ENCODE data around the gene FAM53A. TPM values are rescaled to one million over a fixed set of nuclear protein-coding genes. Genes with fewer than 3 reads are reported as not detected.
A peak's percentile ranks its signal among the peaks of the same experiment; 100 is the strongest.

FAM53A gene
- total RNA-seq, 1 experiment from 2014 or later, result 1.5 TPM

DNA sequence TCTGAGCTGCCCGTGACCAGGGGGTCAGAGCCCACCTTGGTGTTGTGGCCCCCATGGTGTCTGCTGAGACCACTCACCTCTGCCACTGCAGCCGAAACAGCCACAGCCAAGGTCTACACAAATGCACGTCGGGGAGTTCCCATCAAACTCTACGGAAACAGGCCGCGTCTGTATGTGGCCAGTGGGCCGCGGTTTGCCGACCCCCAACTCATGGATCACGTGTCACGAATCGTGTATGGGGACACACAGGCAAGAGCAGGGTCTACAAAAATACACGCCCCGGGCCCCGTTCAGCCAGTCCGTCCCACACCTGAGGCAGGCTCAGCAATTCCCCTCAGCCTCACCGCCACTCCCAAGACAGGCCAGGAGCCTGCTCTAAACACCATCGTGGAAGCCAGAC lies 53.8 kb downstream of the FAM53A start:
- H3K4me2 ChIP-seq (ENCODE audit: low read depth, low read length, poor library complexity, severe bottlenecking), result no peak overlapping the region
- no peak overlapping the region for H3K27ac ChIP-seq (ENCODE audit: low read length)
- no peaks in the 10 kb centered on the region for H4K20me1 ChIP-seq (ENCODE audit: insufficient read depth, low read depth, low read length)
- H3K9me2 ChIP-seq (replicated peaks; ENCODE audit: insufficient read depth, low read length), result no peaks in the 10 kb centered on the region
- peaks cover 18% of the 10 kb centered on the region; the same call in 1 of the 2 replicates for H3K9me3 ChIP-seq (ENCODE audit: low read length)
- H3K4me3 ChIP-seq (ENCODE audit: low read length), result no peak overlapping the region
- no peak overlapping the region for H3K9ac ChIP-seq (ENCODE audit: low read length)
- no peak for DNase-seq
- no peaks in the 10 kb centered on the region for H3K27me3 ChIP-seq (ENCODE audit: low read length)
- no peaks in the 10 kb centered on the region for H3K4me1 ChIP-seq (ENCODE audit: low read length)
- H3K79me2 ChIP-seq (ENCODE audit: low read length), result no peaks in the 10 kb centered on the region
- no peak overlapping the region for H2AFZ ChIP-seq (ENCODE audit: low read length)
- H3K36me3 ChIP-seq (ENCODE audit: insufficient read depth, low read length), result no peaks in the 10 kb centered on the region

- H3K27me3 ChIP-seq (ENCODE audit: low read length), result no peaks in the 10 kb centered on the region
- DNase-seq, result no peak
- no peak overlapping the region for H3K4me2 ChIP-seq (ENCODE audit: low read depth, low read length, poor library complexity, severe bottlenecking)
- no peak overlapping the region for H2AFZ ChIP-seq (ENCODE audit: low read length)
- no peaks in the 10 kb centered on the region for H3K79me2 ChIP-seq (ENCODE audit: low read length)
- H3K4me1 ChIP-seq (ENCODE audit: low read length), result no peaks in the 10 kb centered on the region
- H3K27ac ChIP-seq (ENCODE audit: low read length), result no peak overlapping the region
- no peaks in the 10 kb centered on the region for H4K20me1 ChIP-seq (ENCODE audit: insufficient read depth, low read depth, low read length)
- H3K36me3 ChIP-seq (ENCODE audit: insufficient read depth, low read length), result no peaks in the 10 kb centered on the region
- no peaks in the 10 kb centered on the region for H3K9me2 ChIP-seq (replicated peaks; ENCODE audit: insufficient read depth, low read length)
- H3K9ac ChIP-seq (ENCODE audit: low read length), result no peak overlapping the region
- peaks cover 18% of the 10 kb centered on the region; the same call in 1 of the 2 replicates for H3K9me3 ChIP-seq (ENCODE audit: low read length)
- H3K4me3 ChIP-seq (ENCODE audit: low read length), result no peak overlapping the region
Measured at GRCh38 chr4:1629699-1630083, 54.4 kb downstream of the FAM53A start.

DNA sequence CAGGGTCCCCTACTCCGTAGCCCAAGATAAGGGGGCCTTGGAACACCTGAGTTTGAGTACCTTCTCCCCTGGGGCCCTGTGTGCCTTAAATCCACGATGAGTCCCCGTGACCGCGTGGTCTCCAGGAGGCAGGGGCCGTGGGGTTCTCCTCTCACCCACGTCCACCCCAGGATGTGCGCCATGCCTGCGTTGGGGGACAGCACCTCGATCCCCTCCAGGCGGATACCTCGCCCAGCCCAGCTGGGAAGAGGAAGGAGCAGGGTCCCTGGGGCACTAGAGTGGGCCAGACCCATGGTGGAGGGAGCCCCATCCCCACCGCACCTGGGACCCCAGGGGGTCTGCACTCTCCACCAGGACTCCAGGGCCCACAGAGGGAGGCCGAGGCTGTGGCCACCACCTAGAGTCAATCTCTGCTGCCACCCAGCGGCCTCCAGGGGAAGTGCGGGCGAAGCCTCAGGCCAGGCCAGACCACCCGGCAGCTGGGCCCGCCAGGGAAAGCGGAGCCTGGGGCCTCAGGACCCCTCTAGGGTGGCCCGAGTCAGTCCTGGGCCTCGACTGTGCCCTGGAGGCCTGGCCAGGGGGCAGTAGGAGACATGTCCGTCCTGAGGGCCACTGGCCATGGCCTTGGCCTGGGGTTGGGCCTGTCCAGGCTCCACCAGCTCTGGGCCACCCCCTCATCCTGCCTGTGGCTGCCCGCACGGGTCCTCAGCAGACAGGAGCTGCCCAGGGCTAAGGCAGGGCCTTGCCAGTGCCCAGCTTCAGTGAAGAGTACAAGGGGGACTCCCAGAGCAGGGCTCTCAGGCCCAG lies 55.0 kb downstream of the FAM53A start:
- Histone ChIP-seq H2AFZ (ENCODE audit: low read length) (no peak overlapping the region), H3K9ac (ENCODE audit: low read length) (no peak overlapping the region), H3K36me3 (ENCODE audit: insufficient read depth, low read length) (no peaks in the 10 kb centered on the region), H3K27me3 (ENCODE audit: low read length) (no peaks in the 10 kb centered on the region), H3K27ac (ENCODE audit: low read length) (no peak overlapping the region), H3K9me3 (ENCODE audit: low read length) (peaks cover 18% of the 10 kb centered on the region; the same call in 1 of the 2 replicates), H3K4me3 (ENCODE audit: low read length) (no peak overlapping the region), H3K4me2 (ENCODE audit: low read depth, low read length, poor library complexity, severe bottlenecking) (no peak overlapping the region), H3K9me2 (replicated peaks; ENCODE audit: insufficient read depth, low read length) (no peaks in the 10 kb centered on the region), H3K4me1 (ENCODE audit: low read length) (no peaks in the 10 kb centered on the region), H3K79me2 (ENCODE audit: low read length) (no peaks in the 10 kb centered on the region), H4K20me1 (ENCODE audit: insufficient read depth, low read depth, low read length) (no peaks in the 10 kb centered on the region)
- DNase-seq, result peak; percentile 86

- Histone ChIP-seq H2AFZ (ENCODE audit: low read length) (no peak overlapping the region), H3K9me3 (ENCODE audit: low read length) (peaks cover 18% of the 10 kb centered on the region; the same call in 1 of the 2 replicates), H3K27me3 (ENCODE audit: low read length) (no peaks in the 10 kb centered on the region), H3K4me3 (ENCODE audit: low read length) (no peak overlapping the region), H3K4me1 (ENCODE audit: low read length) (no peaks in the 10 kb centered on the region), H3K9ac (ENCODE audit: low read length) (no peak overlapping the region), H3K36me3 (ENCODE audit: insufficient read depth, low read length) (no peaks in the 10 kb centered on the region), H3K4me2 (ENCODE audit: low read depth, low read length, poor library complexity, severe bottlenecking) (no peak overlapping the region), H3K9me2 (replicated peaks; ENCODE audit: insufficient read depth, low read length) (no peaks in the 10 kb centered on the region), H3K79me2 (ENCODE audit: low read length) (no peaks in the 10 kb centered on the region), H4K20me1 (ENCODE audit: insufficient read depth, low read depth, low read length) (no peaks in the 10 kb centered on the region), H3K27ac (ENCODE audit: low read length) (no peak overlapping the region)
- no peak for DNase-seq
Measured at GRCh38 chr4:1627417-1628313, 56.4 kb downstream of the FAM53A start.

GRCh38 chr4:1626941-1627340 lies 57.2 kb downstream of the FAM53A start:
- H3K27ac ChIP-seq (ENCODE audit: low read length), result no peak overlapping the region
- no peak for DNase-seq
- no peaks in the 10 kb centered on the region for H3K79me2 ChIP-seq (ENCODE audit: low read length)
- H3K36me3 ChIP-seq (ENCODE audit: insufficient read depth, low read length), result no peaks in the 10 kb centered on the region
- no peak overlapping the region for H3K4me2 ChIP-seq (ENCODE audit: low read depth, low read length, poor library complexity, severe bottlenecking)
- H3K9ac ChIP-seq (ENCODE audit: low read length), result no peak overlapping the region
- no peak overlapping the region for H2AFZ ChIP-seq (ENCODE audit: low read length)
- no peaks in the 10 kb centered on the region for H4K20me1 ChIP-seq (ENCODE audit: insufficient read depth, low read depth, low read length)
- peaks cover 18% of the 10 kb centered on the region; the same call in 1 of the 2 replicates for H3K9me3 ChIP-seq (ENCODE audit: low read length)
- no peak overlapping the region for H3K4me3 ChIP-seq (ENCODE audit: low read length)
- no peaks in the 10 kb centered on the region for H3K9me2 ChIP-seq (replicated peaks; ENCODE audit: insufficient read depth, low read length)
- H3K4me1 ChIP-seq (ENCODE audit: low read length), result no peaks in the 10 kb centered on the region
- H3K27me3 ChIP-seq (ENCODE audit: low read length), result no peaks in the 10 kb centered on the region

GRCh38 chr4:1626151-1626550 lies 58.0 kb downstream of the FAM53A start:
- H3K36me3 ChIP-seq (ENCODE audit: insufficient read depth, low read length), result no peaks in the 10 kb centered on the region
- peaks cover 18% of the 10 kb centered on the region; the same call in 1 of the 2 replicates for H3K9me3 ChIP-seq (ENCODE audit: low read length)
- H4K20me1 ChIP-seq (ENCODE audit: insufficient read depth, low read depth, low read length), result no peaks in the 10 kb centered on the region
- no peaks in the 10 kb centered on the region for H3K9me2 ChIP-seq (replicated peaks; ENCODE audit: insufficient read depth, low read length)
- H3K4me3 ChIP-seq (ENCODE audit: low read length), result no peak overlapping the region
- no peak for DNase-seq
- H3K4me1 ChIP-seq (ENCODE audit: low read length), result no peaks in the 10 kb centered on the region
- H3K9ac ChIP-seq (ENCODE audit: low read length), result no peak overlapping the region
- H3K4me2 ChIP-seq (ENCODE audit: low read depth, low read length, poor library complexity, severe bottlenecking), result no peak overlapping the region
- H3K79me2 ChIP-seq (ENCODE audit: low read length), result no peaks in the 10 kb centered on the region
- no peak overlapping the region for H2AFZ ChIP-seq (ENCODE audit: low read length)
- no peaks in the 10 kb centered on the region for H3K27me3 ChIP-seq (ENCODE audit: low read length)
- H3K27ac ChIP-seq (ENCODE audit: low read length), result no peak overlapping the region

DNA sequence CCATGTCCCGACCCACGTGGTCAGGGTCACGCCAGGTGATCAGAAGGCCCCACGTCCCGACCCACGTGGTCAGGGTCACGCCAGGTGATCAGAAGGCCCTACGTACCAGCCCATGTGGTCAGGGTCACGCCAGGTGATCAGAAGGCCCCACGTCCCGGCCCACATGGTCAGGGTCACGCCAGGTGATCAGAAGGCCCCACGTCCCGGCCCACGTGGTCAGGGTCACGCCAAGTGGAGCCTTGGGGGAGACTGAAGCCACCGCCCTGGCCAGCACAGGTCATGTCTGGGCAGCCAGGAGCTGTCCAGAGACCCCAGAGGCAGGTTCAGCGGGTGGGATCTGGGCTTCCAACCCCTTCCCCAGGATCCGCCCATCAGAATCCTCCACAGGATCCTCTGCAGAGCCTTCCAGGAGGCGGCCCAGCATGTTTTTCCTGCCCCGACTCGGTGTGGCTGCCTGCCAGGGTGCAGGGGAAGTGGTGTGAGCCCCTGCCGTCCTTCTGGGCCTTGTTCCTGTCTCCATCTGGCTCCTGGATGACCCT lies 58.4 kb downstream of the FAM53A start:
- Histone ChIP-seq H3K36me3 (ENCODE audit: insufficient read depth, low read length) (no peaks in the 10 kb centered on the region), H3K27me3 (ENCODE audit: low read length) (no peaks in the 10 kb centered on the region), H2AFZ (ENCODE audit: low read length) (no peak overlapping the region), H4K20me1 (ENCODE audit: insufficient read depth, low read depth, low read length) (no peaks in the 10 kb centered on the region), H3K4me1 (ENCODE audit: low read length) (no peaks in the 10 kb centered on the region), H3K4me2 (ENCODE audit: low read depth, low read length, poor library complexity, severe bottlenecking) (no peak overlapping the region), H3K9ac (ENCODE audit: low read length) (no peak overlapping the region), H3K4me3 (ENCODE audit: low read length) (no peak overlapping the region), H3K9me2 (replicated peaks; ENCODE audit: insufficient read depth, low read length) (no peaks in the 10 kb centered on the region), H3K9me3 (ENCODE audit: low read length) (peaks cover 18% of the 10 kb centered on the region; the same call in 1 of the 2 replicates), H3K79me2 (ENCODE audit: low read length) (no peaks in the 10 kb centered on the region), H3K27ac (ENCODE audit: low read length) (no peak overlapping the region)
- no peak for DNase-seq

DNA sequence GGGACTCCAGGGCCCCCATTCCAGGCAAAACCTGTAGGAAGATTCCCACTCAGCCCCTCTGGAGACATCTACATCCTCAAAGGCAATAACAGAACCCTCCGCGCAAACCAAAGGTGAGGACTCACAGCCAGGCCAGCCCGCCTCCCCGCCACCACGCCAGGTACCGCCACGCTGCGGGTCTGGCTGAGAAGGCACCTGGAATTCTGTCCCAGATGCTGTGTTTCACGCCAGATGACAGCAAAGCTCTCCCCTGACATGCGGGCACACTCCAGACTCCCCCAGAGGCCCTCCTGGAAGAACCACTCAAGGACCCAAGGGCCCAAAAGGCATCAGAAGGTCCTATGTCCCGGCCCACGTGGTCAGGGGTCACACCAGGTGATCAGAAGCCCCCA lies 59.6 kb downstream of the FAM53A start:
- DNase-seq, result no peak
- Histone ChIP-seq H3K79me2 (ENCODE audit: low read length) (no peaks in the 10 kb centered on the region), H2AFZ (ENCODE audit: low read length) (no peak overlapping the region), H3K9me3 (ENCODE audit: low read length) (peaks cover 18% of the 10 kb centered on the region; the same call in 1 of the 2 replicates), H3K4me3 (ENCODE audit: low read length) (no peak overlapping the region), H3K4me1 (ENCODE audit: low read length) (no peaks in the 10 kb centered on the region), H3K4me2 (ENCODE audit: low read depth, low read length, poor library complexity, severe bottlenecking) (no peak overlapping the region), H4K20me1 (ENCODE audit: insufficient read depth, low read depth, low read length) (no peaks in the 10 kb centered on the region), H3K9ac (ENCODE audit: low read length) (no peak overlapping the region), H3K27ac (ENCODE audit: low read length) (no peak overlapping the region), H3K9me2 (replicated peaks; ENCODE audit: insufficient read depth, low read length) (no peaks in the 10 kb centered on the region), H3K36me3 (ENCODE audit: insufficient read depth, low read length) (no peaks in the 10 kb centered on the region), H3K27me3 (ENCODE audit: low read length) (no peaks in the 10 kb centered on the region)
